Measurements from ENCODE around the gene TPK1.
"Not testable (repeated sequence)": the region's sequence is repeated elsewhere in the genome, so short reads cannot be mapped to it uniquely, and the experiment has no call there.

TPK1 gene

GRCh38 chr7:144454256-144455039 is 381.4 kb downstream of the TPK1 start:
- no peak for DNase-seq

- DNase-seq, result no peak
Measured at GRCh38 chr7:144452064-144452463, 383.8 kb downstream of the TPK1 start.

- DNase-seq, result no peak
Measured at GRCh38 chr7:144445590-144445989, 390.3 kb downstream of the TPK1 start.

GRCh38 chr7:144439717-144440205 is 396.1 kb downstream of the TPK1 start:
- DNase-seq, result no peak

GRCh38 chr7:144438759-144439158 is 397.1 kb downstream of the TPK1 start:
- no peak for DNase-seq

- peak in 1 of 2 experiments; percentile 34 for DNase-seq
Measured at GRCh38 chr7:144437370-144438191, 398.3 kb downstream of the TPK1 start.

GRCh38 chr7:144436500-144436899 is 399.4 kb downstream of the TPK1 start:
- DNase-seq, result no peak

GRCh38 chr7:144428431-144428830 is 407.4 kb downstream of the TPK1 start:
- DNase-seq, result no peak

- not testable (repeated sequence) for DNase-seq
Measured at GRCh38 chr7:144427539-144427938, 408.3 kb downstream of the TPK1 start.

- not testable (repeated sequence) for DNase-seq
Measured at GRCh38 chr7:144418931-144419330, 416.9 kb downstream of the TPK1 start.

- no peak for DNase-seq
Measured at GRCh38 chr7:144416341-144416740, 419.5 kb downstream of the TPK1 start.

- no peak for DNase-seq
Measured at GRCh38 chr7:144415858-144416257, 420.0 kb downstream of the TPK1 start.

- no peak for DNase-seq
Measured at GRCh38 chr7:144414815-144415214, 421.0 kb downstream of the TPK1 start.

- DNase-seq, result no peak
Measured at GRCh38 chr7:144410441-144410840, 425.4 kb downstream of the TPK1 start.

- DNase-seq, result no peak
Measured at GRCh38 chr7:144408121-144408520, 427.7 kb downstream of the TPK1 start.

GRCh38 chr7:144407266-144407931 is 428.5 kb downstream of the TPK1 start:
- no peak for DNase-seq

- no peak for DNase-seq
Measured at GRCh38 chr7:144404946-144405345, 430.9 kb downstream of the TPK1 start.

- no peak for DNase-seq
Measured at GRCh38 chr7:144403649-144404061, 432.2 kb downstream of the TPK1 start, which contains the start of gene NOBOX. TSS of gene NOBOX (minus strand) at chr7:144403693.

GRCh38 chr7:144403102-144403501 is 432.8 kb downstream of the TPK1 start:
- DNase-seq, result no peak

Data from NCI-H446 (cell line).